T-helper 1 cell (primary cell): ENCODE measurements around the gene ACSS2.
A peak's percentile ranks its signal among the peaks of the same experiment; 100 is the strongest.
"Not testable (repeated sequence)": the region's sequence is repeated elsewhere in the genome, so short reads cannot be mapped to it uniquely, and the experiment has no call there.

ENCODE experiments used
- DNase-seq, 5 donors: peaks; one replicate each; pipeline ENCODE4 v3.0.0-alpha.2; 2012 to 2020

The ACSS2 gene

DNA sequence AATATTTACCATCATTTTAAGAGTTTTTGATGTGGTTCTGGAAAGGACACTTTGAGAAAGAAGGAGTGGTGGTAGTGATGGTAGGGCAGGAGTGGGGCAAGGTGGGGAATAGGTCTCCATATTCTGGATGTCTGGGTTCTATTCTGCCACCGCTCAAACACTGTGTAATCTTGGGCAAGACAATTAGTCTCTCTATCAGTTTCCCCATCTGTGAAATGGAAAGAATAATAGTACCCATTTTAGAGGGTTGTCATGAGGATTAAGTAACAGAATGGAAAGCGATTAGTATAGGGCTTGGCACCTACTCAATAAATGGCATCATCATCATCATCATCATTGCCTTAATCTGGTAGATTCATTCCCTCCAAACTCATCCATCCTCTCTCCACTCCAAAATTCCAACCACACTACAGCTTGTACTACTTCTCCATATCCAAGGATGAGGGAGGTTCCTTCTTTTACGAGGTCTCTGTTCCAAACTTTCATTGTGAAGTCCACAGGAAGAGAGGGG is 2.8 kb upstream of the ACSS2 start:
- no peak for DNase-seq

DNA sequence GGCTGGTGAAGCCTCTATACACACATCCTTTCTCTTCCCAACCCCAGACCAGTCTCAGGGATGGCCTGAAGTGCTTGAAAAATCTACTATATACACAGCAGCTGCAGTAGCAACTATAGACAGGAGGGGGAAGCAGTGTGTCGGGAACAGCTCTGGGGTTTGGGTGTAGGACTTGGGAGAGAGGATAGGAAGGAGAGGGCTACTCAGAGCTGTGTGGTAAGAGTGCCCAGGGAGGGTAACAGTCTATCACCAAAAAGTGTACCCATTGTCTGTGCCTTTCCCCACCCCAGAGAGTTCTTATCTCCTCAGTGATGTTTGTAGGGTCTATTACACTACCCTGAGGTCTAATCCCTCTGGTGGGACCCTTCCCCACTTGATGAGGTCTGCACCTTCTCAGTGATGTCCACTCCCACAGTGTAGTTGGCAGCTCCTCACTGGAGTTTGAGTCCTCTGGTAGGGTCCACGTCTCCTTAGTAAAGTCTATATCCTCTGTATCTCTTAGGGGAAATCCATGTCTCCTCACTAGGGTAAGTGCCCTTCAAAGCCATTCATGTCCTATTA is 2.2 kb upstream of the ACSS2 start:
- DNase-seq = peak in 2 of 5 donors; percentile 25 to 74

DNA sequence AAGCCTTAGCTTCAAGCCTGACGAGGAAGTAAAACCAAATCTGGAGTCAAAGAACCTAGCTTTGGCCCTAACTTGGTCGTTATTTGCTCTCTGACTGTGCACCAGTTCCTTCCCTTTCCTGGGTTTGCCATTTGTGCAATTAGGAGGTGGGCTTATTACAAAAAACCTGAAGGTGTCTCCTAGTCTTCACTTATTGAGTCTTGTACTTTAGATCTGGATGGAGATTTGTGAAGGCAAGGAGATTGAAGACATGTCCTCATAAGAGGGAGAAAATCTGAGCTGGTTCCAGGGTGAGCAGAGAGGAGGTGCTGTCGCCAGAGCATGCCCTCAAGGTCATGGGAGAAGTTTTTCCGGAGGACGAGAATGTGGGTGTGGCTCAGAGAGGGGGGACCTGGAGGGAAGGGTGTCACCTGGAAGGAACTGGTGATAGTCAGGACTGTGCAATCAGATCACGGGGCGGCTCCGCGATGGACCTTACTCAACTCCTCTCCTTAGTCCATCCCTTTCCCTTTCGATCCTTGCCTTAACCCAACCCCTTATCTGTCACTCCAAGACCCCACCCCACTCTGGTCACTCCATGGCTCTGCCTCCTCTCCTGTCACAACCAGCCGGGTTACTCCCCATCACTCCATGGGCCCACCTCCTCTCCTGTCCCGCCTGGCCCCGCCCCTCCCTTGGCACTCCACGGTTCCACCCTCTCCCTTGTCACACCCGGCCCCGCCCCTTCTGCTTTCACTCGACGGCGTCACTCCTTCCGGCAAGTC is 588 bp upstream of the ACSS2 start:
- peak in 2 of 5 donors; percentile 92 to 98 for DNase-seq

DNA sequence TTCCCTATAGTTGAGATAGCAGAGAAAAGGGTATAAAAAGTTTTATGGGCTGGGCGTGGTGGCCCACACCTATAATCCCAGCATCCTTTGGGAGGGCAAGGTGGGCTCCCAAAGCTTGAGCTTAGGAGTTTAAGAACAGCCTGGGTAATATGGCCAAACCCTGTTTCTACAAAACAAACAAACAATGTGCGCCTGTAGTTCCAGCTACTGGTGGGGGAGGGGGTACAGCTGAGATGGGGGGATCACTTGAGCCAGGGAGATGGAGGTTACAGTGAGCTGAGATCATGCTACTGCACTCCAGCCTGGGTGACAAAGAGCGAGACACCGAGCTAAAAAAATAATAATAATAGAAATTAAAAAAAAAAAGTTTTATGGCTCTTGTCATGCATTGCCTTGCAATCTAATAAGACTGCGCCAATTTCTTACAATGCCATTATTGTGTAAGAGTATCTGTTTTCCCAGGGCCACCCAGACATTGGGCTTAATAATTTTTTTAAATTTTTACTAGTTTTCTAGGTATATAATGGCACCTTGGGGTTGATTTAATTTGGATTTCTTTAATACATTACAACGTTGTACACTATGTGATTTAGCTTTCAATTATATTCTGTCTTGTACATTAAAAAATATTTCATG is 3.9 kb downstream of the ACSS2 start:
- no peak for DNase-seq

DNA sequence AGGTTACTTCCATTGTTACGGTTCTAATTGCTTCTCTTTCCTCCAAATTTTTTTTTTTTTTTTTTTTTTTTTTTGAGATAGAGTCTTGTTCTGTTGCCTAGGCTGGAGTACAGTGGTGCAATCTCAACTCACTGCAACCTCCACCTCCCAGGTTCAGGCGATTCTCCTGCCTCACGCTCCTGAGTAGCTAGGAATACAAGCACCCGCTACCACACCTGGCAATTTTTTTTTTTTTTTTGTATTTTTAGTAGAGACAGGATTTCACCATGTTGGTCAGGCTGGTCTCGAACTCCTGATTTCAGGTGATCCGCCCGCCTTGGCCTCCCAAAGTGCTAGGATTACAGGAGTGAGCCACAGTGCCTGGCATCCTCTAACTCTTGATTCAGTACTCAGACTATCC is 4.6 kb downstream of the ACSS2 start:
- not testable (repeated sequence) for DNase-seq

DNA sequence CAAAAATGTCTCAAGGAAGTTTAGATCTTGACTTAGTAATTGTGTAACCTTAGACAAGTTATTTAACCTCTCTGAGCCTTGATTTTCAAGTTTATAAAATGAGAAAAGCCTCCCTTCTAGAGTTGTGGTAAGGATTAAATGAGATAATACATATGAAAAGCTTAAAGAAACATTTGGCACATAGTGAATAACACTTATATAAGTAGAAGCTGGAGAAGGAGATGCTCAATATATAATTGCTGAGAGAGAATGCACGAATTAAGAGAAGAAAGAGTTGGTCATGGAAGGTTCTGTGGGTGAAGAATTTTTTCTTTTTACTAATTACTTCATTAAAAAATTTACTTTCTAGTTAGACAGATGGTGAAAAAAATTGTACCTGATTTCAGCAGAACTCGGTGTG is 5.3 kb downstream of the ACSS2 start:
- no peak for DNase-seq

DNA sequence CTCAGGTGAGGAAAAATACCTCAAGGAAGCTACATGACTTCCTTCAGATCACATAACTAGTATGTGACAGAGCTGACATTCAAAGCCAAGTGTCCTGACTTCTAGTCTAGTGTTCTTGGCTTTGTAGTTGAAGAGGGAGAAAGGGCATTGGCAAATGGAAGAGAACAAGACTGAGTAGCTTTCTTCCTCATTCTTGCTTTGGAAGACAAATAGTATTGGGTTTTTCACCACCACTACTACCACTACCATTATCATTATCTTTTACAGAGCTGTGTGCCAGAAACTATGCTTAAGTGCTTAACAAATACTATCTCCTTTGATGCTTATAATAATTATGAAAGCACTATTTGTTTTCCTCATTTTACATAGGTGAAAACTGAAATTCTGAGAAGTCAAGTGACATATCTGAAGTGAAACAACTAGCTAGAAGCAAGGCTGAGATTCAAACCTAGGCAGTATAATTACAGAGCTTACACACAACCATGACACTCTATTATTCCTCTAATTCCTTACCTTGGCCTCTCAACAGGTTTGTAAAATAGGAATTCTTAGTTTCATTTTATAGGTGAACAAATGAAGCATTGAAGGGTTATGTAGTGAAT is 6.8 kb downstream of the ACSS2 start:
- no peak for DNase-seq

DNA sequence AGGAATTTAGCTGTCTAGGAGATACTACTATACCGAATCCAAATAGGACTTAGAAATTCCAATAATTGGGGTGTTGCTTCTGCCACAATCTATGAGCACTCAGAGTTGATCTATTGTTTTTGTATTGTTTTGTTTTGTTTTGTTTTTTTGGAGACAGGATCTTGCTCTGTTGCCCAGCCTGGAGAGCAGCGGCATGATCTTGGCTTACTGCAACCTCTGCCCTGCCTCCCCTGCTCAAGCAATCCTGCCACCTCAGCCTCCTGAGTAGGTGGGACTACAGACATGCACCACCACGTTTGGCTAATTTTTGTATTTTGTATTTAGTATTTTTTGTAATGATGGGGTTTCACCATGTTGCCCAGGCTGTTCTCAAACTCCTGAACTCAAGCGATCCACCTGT is 7.4 kb downstream of the ACSS2 start:
- DNase-seq = no peak

DNA sequence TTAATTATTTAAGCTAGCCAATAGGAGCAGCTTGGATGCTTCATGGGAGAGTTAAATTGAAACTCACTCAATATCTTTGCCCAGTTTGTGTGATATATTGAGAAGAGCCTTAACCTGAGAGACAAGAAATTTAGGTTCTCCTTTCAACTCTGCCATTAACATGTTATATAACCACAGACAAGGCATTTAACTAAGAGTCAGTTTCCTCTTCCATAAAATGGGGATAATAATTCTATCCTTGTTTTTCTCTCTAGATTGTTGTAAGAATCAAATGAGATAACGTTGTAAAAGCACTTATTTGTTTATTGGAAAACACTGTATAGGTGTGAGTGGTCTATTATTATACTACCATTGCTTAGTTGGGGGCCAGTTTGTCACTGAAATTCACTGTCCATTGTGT is 7.8 kb downstream of the ACSS2 start:
- DNase-seq = no peak

DNA sequence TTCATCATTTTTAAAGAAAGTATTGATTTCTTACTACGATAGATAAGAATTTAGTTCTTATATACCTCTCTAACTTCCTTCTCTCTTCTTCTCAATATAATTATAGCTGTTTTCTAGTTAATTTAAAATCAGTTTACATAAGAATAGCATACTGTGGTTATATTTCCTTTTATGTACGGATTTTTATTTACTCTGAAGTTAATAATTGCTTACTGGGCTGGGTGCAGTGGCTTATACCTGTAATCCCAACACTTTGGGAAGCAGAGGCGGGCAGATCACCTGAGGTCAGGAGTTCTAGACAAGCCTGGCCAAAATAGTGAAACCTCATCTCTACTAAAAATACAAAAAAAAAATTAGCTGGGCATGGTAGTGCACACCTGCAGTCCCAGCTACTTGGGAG is 9.7 kb downstream of the ACSS2 start:
- no peak for DNase-seq

DNA sequence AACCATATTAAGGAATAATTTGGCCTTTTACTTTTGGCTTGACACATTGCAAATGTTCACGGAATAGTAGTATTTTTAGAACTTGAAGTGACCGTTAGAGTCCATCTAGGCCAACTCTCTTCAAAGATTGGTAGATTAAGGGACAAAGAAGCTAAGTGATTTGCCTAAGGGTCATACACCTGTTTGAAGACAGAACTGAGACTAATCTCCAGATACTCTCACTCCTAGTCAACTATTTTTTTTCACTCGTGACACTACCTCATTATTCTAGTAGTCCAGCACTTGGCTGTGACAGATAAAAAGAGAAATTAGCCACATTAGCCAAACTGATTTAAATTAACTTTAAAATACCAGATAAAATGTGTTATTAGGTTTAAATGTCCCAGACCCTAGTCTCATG is 10.6 kb downstream of the ACSS2 start:
- DNase-seq = no peak

DNA sequence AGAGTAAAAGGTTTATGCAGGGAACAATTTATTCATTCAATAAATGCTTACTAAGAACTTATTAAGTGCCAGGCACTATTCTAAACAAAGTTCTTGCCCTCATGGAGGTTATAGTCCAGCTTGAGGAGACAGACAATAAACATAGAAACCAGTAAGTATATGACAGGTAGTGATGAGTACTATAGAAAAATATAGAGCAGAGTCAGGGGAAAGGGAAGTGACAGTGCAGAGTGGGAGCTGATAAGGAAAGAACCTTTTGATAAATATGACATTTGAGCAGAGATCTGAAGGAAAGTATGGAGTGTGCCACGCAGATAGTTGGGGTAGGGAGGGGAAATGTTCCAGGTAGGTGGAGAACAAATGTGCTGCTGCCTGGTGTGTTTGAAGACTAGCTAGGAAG is 12.1 kb downstream of the ACSS2 start:
- DNase-seq = no peak

DNA sequence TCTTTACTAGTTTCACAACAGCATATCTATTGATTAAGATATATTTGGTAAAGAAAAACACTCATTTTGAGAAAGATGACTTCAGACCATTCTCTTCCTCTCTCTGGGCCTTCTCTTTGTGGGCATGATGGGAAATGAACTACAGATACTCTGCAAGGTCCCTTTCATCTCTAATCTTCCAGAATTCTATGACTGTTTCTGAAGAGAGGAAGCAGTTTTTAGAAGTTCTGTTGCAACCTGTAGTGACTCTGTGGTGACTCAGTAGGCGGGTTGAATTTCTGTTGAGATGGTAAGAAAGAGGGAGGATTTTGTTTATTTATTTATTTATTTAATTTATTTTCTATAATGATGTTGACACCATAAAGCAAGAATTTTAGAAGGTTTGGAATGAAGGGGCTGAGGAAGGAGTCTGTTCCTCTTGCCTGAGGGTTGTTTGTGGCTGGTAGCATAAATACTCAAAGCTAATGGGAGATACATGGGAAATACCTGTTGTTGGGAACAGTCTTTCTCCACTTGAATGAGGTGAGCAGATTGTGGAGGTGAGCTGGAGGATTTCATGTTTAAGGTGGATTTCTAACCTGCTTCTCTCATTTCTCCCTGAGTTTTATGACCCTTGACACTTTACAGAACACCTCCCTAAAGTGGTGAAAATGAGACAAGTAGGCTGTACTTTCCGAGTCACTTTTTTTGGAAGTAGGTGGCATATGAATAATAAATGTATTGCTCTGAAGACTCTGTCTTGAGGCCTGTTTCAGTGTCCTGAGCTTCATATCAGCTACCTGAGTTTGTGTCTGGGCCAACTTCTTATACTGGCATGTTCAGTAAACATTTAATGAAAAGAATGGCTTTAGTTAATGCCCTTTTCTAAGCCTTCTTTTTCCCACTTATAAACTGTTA is 15.0 kb downstream of the ACSS2 start:
- DNase-seq = peak in 1 of 5 donors; percentile 81

DNA sequence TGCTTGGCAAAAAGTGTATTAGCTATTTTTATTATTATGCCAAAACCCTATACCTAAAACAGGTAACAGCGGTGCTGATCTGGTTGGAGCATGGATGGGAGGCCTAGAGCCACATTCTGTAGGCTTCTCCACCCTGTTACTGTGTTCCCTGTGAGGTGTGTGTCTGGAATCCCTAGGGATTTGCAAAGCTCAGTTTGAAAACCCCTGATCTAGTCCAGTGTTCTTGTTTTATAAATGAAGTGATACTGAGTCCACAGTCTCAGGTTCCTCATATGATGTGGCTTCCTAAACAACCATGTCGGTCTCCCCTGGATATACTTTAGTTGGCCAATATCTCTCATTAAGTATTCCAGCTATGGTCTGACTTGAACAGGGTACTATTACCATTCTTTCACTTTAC is 16.3 kb downstream of the ACSS2 start:
- no peak for DNase-seq

DNA sequence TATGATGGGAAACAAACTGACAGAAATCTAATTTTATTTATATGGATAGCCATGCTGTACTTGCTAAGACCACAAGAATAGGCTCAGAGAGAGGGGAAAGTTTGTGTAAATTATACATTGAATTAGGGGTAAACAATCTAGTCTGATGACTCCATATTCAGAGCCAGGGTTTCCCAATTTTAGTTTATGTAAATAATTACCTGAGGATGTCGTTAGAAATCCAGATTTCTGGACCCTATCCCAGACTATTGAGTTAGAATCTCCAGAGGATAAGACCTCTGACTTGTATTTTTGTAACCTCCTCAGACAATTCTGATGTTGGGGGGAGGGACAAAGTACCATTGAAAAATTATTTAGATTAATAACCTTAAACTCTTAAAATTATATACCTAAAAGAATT is 18.3 kb downstream of the ACSS2 start:
- DNase-seq = no peak

DNA sequence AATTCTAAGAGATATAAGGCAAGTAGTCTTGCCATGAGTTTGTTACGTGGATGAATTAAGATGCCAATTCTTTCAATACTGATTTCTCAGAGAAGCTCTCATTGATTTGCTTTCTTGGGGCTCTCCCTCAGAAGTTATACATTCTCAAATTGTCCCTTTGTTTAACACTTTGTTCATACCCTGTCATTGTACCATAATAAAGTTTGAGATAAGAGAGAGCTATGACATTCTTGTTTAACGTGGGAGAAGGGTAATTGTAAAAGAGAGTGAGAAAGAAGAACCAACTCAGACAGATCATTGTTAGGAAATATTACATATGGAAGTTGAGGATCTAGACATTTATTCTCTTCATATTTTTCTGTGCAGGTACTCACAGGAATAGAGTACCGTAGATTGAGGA is 19.1 kb downstream of the ACSS2 start:
- no peak for DNase-seq

DNA sequence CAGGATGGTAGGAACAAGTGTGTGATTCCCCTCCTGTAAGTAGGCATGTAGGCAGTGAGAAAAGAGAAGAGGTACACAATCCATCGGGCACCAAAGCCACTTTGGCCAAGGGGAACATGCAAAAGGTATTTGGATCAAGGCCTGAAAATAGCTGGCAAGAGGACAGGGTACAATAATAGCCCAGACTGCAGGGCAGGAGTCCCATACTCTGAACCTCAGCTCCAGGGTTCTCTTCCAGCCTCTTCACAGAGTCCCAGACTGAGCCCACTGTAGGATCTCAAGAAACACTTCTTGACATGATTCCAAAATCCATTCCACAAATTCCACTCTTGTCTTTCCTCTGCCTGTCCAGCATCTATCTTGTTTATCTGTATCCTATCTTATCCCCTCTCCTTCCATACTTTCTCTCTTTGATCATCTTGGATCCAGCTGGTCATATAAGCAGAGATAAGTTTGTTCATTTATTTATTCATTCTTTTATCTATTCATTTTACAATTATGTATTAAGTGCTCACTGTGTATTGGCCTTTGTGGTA is 19.7 kb downstream of the ACSS2 start:
- no peak for DNase-seq

DNA sequence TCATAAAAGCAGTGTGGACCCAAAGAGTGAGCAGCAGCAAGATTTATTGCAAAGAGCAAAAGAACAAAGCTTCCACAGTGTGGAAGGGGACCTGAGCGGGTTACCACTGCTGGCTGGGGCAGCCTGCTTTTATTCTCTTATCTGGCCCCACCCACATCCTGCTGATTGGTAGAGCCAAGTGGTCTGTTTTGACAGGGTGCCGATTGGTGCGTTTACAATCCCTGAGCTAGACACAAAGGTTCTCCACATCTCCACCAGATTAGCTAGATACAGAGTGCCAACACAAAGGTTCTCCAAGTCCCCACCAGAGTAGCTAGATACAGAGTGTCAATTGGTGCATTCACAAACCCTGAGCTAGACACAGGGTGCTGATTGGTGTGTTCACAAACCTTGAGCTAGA is 21.7 kb downstream of the ACSS2 start:
- DNase-seq = not testable (repeated sequence)

DNA sequence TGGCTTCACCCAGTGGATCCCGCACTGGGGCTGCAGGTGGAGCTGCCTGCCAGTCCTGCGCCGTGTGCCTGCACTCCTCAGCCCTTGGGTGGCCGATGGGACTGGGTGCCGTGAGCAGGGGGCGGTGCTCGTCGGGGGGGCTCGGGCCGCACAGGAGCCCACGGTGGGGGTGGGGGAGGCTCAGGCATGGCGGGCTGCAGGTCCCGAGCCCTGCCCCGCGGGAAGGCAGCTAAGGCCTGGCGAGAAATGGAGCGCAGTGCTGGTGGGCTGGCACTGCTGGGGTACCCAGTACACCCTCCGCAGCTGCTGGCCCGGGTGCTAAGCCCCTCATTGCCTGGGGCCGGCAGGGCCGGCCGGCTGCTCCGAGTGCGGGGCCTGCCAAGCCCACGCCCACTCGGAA is 22.3 kb downstream of the ACSS2 start:
- DNase-seq = not testable (repeated sequence)

DNA sequence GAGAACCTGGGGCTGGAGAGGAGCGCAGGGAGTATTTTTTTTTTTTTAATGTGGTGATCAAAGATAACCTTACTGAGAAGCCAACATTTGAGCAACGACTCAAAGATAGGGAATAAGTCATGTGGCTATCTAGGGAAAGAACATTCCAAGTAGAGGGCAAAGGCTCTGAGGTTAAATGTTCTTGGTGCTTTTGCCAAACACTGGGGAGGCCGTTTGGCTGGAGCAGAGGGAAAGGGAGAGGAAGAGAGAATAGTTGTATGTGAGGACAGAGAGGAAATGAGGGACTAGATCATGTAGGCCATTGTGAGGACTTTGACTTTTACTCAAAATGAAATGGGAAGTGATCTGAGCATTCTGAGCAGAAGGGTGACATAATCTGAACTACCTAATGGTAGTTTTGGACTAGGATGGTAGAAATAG is 27.8 kb downstream of the ACSS2 start:
- no peak for DNase-seq

DNA sequence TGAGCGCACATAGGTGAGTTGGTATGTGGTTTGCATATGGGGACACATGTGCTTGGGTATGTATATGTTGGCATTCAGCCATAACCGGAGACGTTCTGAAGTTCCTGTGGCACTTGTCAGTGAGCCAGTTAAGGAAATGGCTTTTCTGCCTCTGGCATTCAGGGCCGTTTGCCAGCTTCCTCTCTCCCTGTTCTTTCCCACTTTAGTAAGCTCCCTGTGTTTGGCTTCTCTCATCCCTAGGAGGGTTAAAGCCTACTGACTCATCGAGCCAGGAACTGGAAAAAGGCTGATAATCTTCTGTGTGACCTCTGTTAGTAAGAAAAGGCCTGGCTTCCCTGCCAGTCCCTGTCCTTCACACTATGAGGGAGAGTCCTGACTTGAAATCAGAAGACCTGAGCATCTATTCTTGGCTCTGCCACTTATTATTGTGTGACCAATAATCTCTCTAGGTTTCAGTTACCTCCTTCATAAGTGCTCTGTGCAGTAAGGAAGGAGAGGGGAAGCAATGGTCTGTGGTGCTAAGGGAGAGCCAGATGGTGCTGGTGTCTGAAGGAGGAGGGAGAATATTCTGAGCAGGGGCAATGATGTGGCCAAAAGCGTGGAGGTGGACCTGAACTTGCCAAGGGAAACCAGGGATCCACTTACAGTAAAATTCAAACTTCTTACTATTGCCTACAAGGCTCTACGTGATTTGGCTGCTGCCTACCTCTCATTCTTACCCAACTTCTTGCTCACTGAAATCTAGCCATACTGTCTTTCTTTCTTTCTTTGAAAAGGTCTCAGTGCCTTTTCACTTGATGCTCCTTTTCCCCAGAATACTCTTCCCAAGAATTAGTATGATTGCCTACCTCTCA is 31.4 kb downstream of the ACSS2 start:
- no peak for DNase-seq
